Stromal cell of bone marrow (primary cell): ENCODE data around the gene MGARP.
"Not testable (repeated sequence)": the region's sequence is repeated elsewhere in the genome, so short reads cannot be mapped to it uniquely, and the experiment has no call there.

Experiments used
- DNase-seq: peaks from one replicate; pipeline ENCODE4 v3.0.0-alpha.2; 2012; ENCODE audit warnings: low read depth

Gene MGARP

GRCh38 chr4:139295206-139295941, 15.3 kb upstream of the MGARP start:
- DNase-seq, result peak; percentile 83

- no peak for DNase-seq
Measured at GRCh38 chr4:139286186-139286698, 6.2 kb upstream of the MGARP start.

DNA sequence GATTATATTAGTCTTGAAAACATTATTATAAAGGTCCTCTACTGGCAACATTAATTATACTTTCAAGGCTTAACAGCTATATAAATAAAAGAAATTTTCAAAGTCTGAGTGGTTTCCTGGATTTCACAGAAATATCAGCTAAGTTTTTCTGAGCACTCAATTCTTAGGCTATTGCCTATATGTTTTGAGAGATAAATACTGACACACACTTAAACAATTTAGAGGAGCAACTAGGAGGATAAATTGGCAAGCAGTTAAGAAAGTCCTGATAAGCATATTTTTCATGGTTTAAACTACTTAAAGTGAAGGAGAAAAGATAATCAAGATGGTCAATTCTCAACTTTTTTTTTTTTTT, 2.7 kb upstream of the MGARP start:
- no peak for DNase-seq

DNA sequence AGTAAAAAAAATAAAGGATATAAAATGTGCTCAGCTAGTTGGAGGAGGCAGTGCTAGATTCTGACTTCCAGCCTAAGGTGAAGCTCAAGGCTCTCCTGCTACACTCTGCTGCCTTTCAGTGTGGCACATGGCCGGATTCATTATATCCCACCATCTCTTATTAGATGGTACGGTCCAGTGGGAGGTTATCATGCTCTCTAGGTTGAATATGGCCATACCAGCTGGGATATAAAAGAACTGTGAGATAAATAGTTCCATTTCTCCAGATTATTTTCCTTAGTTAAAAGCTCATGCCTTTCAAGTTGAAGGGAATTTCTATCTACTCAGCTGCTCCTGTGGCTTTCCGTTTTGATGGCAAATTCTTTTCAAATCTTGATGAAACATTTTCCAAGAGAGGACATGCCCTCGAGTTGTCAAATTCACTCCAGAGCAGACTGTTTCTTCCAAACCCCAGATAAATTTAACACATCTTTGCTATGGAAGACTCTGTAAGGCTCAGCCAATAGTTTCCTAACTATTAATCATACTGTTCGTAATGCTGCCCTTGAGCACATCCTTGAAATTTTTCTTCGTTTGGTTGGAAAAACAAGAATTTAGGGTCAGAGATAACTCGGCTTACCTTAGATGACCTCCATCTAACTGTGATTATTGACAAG, 2.2 kb upstream of the MGARP start:
- DNase-seq, result no peak

DNA sequence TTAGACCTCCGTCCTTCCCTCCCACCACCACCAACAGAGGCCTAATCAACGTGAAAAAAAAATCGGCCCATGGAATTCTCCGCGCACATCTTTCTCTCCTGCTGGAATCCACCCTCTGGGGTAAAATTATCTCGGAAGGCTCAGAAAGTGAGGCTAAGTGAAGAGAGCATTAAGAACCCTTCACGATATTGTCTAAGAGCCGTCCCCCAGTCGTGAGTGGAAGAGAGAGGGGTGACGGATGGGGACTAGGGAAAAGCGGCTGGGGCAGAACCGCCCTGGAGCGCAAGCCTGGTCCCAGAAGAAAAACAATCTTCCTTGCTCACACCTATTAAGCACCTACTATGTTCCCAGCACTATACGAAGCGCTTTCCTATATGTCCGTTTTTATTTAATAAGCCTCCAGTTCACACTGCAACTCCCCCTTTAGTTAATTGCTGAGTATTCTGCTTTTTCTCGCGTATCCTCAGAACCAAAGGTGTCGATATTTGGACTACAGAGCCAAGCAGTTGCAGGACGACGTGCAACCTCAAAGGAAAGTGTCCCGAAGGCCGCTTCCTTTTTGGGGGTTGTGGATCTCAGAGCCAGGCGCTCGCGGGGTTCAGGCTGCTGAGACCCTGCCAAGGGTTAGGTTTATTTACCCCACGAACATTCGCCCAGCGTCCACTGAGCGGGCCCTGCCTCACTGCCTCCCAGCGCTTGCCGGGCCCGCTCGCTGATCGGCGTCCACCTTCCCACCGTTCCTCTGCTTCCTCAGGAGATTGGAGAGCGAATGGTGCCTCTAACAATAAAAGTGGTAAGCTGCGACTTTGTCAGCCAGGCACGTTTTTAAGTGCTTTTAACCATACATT, 889 bp downstream of the MGARP start:
- DNase-seq, result no peak

- no peak for DNase-seq
Measured at GRCh38 chr4:139278485-139278884, 1.5 kb downstream of the MGARP start.

GRCh38 chr4:139275281-139275735, 4.7 kb downstream of the MGARP start:
- no peak for DNase-seq

DNA sequence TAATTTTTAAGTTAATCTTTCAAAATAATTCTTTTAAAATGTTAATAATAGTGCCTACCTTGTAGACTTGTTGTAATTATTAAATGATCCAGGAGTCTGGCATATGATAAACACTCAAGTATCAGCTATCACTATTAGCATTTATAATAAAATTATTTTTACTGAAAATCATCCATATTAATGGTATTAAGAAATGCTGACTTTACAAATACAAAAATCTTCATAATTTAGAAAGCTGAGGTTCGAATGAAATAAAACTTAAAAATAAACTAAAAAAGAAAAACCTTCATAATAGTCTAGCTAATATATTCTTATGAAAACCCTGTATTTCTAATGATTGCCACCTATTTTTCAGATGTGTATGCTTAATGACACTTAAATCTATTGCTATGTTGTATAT, 5.2 kb downstream of the MGARP start:
- no peak for DNase-seq

DNA sequence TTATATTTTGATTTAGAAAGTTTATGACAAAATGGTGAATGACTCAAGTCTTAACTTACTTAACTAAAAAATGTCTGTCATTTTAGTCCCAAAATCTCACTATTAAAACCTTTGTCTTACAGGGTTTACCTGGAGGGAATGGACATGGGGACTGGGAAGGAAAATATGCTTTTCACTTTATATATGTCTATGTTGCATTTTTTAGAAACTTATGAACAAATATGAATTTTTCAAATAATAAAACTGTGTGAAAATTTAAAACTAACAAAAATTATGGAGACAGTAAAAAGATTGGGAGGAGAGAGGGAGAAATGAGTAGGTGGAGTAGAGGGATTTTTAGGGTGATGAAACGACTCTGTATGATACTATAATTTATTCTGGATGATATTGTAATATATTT, 6.2 kb downstream of the MGARP start:
- DNase-seq, result no peak

DNA sequence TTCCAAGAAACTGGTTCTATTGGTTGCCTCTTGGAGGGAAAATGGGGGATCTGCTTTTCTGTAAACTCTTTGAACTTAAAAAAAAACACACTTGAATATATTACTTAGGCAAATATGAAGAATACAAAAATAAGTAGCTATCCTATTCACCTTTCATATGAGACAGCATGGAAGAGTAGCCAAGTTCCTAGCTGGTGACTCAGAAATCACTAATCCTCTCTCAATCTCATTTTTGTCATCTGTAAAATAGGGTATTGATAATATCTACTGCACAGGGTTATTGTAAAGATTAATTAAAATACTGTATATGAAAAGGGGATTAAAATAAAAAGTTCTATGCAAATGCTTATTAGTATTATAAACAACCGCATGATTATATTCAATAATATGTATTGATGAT, 12.7 kb downstream of the MGARP start:
- no peak for DNase-seq

- DNase-seq, result peak; percentile 45
Measured at GRCh38 chr4:139266583-139267257, 13.3 kb downstream of the MGARP start.

GRCh38 chr4:139266208-139266582, 13.8 kb downstream of the MGARP start:
- DNase-seq, result no peak

DNA sequence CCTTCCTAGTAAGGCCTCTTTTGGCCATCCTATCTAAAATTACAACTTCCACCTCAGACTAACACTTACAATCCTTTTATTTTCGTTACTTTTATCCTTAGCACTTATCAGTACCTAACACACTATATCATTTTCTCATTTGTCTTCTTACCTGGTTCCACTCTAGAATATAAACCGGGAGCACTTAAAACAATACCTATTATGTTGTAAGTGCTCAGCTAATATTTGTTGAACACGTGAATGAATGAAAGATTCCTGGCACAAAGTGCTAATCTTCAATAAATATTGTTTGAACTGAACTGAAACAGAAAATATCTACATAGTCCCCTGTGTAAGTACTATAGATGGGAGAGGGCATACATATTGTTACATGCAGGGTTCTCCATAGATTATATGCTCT, 14.4 kb downstream of the MGARP start:
- DNase-seq, result no peak

- no peak for DNase-seq
Measured at GRCh38 chr4:139256349-139256748, 23.7 kb downstream of the MGARP start.

- not testable (repeated sequence) for DNase-seq
Measured at GRCh38 chr4:139255581-139255980, 24.4 kb downstream of the MGARP start.

DNA sequence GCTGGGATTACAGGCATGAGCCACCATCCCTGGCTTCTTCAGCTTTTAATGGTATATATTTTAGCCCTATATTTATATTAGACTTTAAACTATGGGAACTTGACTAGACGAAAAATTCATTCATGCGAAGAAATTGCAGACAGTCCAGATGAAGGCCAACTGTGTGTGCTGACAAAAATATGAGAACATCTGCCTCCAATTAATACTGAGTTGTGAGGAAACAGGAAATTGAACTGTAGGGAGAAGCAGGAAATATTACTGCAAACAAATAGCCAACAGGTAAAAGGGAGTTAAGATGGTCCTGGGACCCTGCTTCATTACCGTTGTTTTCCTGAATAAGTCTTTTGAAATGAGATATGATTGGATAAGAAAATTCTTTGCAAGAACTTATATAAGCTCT, 26.3 kb downstream of the MGARP start:
- DNase-seq, result no peak

GRCh38 chr4:139253046-139253445, 27.0 kb downstream of the MGARP start:
- DNase-seq, result no peak

- DNase-seq, result no peak
Measured at GRCh38 chr4:139247700-139248238, 32.3 kb downstream of the MGARP start.

DNA sequence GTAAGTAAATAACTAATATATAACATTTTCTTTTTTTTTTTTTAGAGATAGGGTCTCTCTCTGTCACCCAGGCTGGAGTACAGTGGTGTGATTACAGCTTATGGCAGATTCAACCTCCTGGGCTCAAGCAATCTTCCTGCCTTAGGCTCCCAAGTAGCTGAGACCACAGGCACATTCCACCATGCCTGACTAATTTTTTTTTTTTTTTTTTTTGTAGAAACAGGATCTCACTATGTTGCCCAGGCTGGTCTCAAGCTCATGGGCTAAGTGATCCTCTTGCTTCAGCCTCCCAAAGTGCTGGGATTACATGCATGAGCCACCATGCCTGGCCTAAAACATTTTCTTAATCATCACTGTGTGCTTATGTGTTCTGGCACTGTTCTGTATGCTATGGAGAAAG, 32.8 kb downstream of the MGARP start:
- no peak for DNase-seq

- DNase-seq, result no peak
Measured at GRCh38 chr4:139246166-139246565, 33.9 kb downstream of the MGARP start.

- DNase-seq, result no peak
Measured at GRCh38 chr4:139245590-139245989, 34.4 kb downstream of the MGARP start.
